Activated CD8-positive, alpha-beta memory T cell treated with anti-CD3 and anti-CD28 coated beads, Interleukin-2, amount 50 U/mL, for 1 hour (primary cell): Measurements from ENCODE around the gene PRLHR.

Source experiments
- DNase-seq: peaks from one replicate; pipeline ENCODE4 v3.0.0-alpha.2; 2020; ENCODE audit errors: extremely low read depth

PRLHR gene

DNA sequence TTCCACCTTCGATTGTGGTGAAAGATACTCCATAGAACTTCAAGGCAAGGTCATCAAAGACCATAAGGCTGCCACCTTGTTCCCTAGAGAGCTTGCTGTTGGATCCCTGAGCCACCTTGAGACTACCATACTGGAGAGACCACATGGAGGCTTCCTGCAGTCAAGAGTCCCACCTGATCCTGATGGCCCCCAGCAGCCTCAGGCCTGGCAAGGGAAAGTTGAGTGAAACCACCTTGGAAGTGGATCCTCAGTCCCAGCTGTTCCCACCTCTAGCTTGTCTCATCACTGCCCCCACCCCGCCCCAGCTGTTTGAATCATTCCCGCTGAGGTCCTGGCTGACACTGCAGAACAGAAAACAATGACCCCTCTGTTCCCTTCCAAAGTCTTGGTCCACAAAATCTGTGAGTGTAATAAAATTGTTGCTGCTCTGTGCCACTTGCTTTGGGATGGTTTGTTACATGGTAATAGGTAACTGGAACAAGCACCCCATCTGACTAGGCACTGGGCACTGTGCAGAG lies 32.0 kb downstream of the PRLHR start:
- DNase-seq: no peak

- no peak for DNase-seq
Observed at GRCh38 chr10:118562851-118563250, 32.6 kb downstream of the PRLHR start.

GRCh38 chr10:118557946-118558345 lies 37.5 kb downstream of the PRLHR start:
- DNase-seq: no peak

GRCh38 chr10:118551535-118552100 lies 43.8 kb downstream of the PRLHR start:
- DNase-seq: no peak

DNA sequence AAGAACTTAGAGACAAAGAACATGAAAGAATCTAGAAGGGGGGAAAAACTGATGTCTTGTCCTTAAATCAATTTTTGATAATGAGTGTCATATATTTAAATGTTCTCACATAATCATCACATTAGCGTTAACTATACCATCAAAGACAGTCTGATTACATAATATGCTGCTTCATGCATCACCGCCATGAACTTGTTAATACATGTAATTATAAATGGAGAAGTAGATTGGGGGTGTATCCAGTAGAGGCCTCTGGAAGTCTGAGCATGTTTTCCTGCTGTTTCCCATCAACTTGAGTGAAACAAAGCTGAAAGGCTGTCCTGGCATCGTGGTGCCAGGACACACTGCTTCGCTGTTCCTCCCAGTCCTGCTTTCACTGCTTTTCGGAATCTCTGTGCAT lies 48.2 kb downstream of the PRLHR start:
- no peak for DNase-seq

DNA sequence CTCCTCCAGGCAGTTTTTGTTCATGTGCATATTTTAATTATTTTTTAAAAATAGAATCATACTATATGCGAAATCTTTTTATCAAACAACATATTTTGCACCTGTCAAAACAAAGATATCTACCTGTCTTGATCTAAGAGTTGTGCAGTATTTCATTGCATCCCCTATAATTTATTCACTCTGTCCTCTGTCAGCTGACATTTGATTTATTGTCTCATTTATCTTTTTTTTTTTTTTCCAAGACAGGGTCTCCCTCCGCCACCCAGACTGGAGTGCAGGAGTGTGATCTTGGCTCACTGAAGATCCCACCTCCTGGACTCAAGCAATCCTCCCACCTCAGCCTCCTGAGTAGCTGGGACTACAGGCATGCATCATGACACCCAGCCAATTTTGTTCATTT lies 49.0 kb downstream of the PRLHR start:
- DNase-seq: no peak

GRCh38 chr10:118545381-118545780 lies 50.1 kb downstream of the PRLHR start:
- DNase-seq: no peak

GRCh38 chr10:118544401-118544948 lies 51.0 kb downstream of the PRLHR start:
- no peak for DNase-seq

DNA sequence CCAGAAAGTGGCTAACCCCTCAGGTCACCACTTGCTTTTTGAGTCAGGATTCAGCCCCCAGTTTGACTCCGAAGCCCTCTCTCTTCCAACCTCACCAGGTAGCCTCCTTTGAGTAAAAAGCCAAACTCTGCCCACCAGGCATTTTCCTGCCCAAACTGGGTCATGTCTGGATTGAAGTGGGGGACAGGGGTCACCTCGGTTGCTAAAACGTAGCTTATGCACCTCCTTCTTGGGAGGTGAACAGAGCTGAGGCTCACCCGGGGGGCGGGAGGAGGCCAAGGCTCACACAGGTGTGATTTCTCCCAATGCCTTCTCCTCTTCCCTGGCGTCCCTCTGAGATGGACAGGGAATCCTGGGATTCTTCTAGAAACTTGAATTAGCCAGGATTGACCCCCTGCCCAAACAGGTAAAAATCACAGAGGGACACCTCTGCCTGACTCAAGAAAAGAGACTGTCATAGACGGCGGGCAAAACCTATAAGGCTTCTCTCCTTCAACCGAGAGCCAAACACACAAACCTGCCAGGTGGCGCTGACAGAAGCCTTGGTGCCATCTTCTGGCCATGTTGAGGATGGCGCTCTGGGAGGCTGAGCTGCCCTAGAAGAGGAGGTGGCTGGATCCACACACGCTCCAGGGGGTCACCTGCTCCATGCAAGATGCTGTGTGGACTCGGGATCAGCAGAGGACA lies 51.6 kb downstream of the PRLHR start:
- DNase-seq: no peak

DNA sequence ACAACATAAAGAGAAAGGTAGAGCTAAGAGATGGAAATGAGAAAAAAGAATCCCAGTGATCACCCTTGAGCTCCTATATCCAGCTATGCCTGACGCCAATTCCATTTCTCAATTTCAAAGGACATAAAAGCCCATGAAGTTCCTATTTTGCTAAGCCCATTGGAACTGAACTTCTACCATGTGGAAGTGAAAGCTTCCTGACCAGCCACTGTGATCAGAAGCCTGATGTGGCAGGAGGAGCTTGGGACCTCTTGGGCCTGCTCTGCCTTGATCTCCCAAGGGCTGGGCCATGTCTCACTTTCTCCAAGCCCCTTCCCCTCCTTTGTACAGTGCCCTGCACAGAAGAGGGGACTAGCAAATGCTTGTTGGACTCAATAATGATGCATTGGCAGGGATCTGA lies 52.7 kb downstream of the PRLHR start:
- DNase-seq: no peak

GRCh38 chr10:118542205-118542604 lies 53.2 kb downstream of the PRLHR start:
- DNase-seq: no peak

DNA sequence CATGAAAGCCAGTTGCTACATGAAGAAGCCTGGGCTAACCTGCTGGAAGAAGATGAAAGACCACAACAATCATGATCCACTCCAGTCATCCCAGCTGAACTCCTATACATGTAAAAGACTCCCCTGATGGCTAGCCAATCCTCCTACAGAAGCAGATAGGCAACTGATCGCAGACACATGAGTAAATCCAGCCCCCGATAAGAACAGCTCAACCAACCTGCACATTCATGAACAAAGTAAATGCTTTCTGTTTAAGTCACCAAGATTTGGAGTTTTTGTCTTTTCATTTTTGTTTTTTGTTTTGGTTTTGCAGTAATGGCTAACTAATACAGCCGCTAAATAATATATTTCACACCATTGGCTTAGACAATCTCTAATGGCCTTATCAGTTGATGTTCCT lies 53.7 kb downstream of the PRLHR start:
- no peak for DNase-seq
